GM23338 (cell line): Measurements from ENCODE around the gene MRGPRG.

Experiments used
- CREB1 ChIP-seq: fragments of 250-450 bp; sonication (Bioruptor Pico); IDR thresholded peaks from 2 replicates; pipeline ENCODE4 v1.5.0; 2020; ENCODE audit warnings: low read depth, mild to moderate bottlenecking, moderate library complexity
- EZH2 ChIP-seq: fragments of 200-600 bp; sonication (generic); IDR thresholded peaks from one replicate; pipeline ENCODE4 v1.8.0; 2017; ENCODE audit warnings: antibody characterized with exemption, mild to moderate bottlenecking, low read depth; ENCODE audit not compliant: unreplicated experiment
- EZH2phosphoT487 ChIP-seq: fragments of 200-600 bp; sonication (generic); IDR thresholded peaks from one replicate; pipeline ENCODE4 v1.8.1; 2018; ENCODE audit warnings: antibody characterized with exemption; ENCODE audit not compliant: unreplicated experiment
- POLR2AphosphoS5 ChIP-seq: IDR thresholded peaks from 2 replicates; pipeline ENCODE4 v1.6.1; 2016; ENCODE audit warnings: antibody characterized with exemption, low read depth
- STAT1 ChIP-seq: IDR thresholded peaks from one replicate; pipeline ENCODE4 v1.6.1; 2016; ENCODE audit warnings: antibody characterized with exemption; ENCODE audit not compliant: unreplicated experiment
- TF ChIP-seq, protein P1 (sequence below), 2 experiments: fragments of 200-600 bp in 1 of 2; sonication (generic) in 1 of 2; conservative IDR thresholded peaks; 2 replicates each; pipeline versions ENCODE4 v1.5.1 to v1.6.1; 2016 to 2017; ENCODE audit warnings: antibody characterized with exemption in 2 of 2, low read depth in 2 of 2, mild to moderate bottlenecking in 2 of 2, moderate library complexity in 1 of 2
- TF ChIP-seq, protein P2 (sequence below): IDR thresholded peaks from one replicate; pipeline ENCODE4 v1.6.1; 2018; ENCODE audit warnings: antibody characterized with exemption; ENCODE audit not compliant: unreplicated experiment

DNA sequence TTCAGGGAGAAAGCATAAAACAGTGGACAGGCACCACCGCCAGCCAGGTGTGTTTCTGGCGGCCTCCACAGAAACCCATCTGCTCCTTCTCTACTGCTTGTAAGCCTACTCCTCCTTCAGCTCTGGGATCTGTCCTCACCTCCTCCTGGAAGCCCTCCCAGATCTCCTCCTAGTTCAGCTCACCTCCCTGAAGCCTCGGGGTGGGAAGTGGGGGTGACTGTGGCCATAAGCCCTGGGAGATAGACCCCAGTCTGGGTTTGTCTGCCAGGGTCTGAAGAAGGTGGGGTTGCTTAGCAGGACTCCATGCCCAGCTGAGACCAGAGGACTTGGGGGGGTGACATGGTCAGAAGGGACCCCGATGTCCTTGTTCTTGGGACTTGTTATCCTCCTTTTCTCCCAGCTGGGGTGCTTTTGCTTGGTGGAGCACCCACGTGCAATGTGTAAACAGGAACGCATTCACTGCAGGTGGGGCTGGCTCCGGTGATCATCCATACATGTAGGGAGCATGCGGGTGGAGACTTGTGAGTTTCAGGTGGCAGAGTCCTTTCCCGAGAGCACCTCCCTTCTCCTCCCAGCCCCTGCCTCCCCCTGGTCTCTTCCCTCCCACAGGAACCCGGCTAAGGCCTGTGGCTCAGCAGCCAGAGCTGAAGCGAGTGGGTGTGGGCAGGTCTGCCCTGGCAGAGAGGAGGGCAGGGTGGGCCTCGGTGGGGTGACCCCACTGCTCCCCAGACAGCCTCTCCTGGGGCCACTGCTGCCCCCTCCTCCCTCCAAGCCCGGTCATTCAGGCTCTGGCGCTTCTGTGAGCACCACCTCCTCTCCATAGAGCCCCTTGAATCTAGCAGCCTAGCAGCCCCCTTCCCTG lies 25.9 kb downstream of the MRGPRG start:
- TF ChIP-seq, protein P1, sequence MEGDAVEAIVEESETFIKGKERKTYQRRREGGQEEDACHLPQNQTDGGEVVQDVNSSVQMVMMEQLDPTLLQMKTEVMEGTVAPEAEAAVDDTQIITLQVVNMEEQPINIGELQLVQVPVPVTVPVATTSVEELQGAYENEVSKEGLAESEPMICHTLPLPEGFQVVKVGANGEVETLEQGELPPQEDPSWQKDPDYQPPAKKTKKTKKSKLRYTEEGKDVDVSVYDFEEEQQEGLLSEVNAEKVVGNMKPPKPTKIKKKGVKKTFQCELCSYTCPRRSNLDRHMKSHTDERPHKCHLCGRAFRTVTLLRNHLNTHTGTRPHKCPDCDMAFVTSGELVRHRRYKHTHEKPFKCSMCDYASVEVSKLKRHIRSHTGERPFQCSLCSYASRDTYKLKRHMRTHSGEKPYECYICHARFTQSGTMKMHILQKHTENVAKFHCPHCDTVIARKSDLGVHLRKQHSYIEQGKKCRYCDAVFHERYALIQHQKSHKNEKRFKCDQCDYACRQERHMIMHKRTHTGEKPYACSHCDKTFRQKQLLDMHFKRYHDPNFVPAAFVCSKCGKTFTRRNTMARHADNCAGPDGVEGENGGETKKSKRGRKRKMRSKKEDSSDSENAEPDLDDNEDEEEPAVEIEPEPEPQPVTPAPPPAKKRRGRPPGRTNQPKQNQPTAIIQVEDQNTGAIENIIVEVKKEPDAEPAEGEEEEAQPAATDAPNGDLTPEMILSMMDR (conservative IDR thresholded peaks at IDR 0.05; ENCODE audit: low read depth in 2 of 2), result no peak
- TF ChIP-seq CREB1 (no peak), POLR2AphosphoS5 (no peak), EZH2phosphoT487 (no peak), STAT1 (no peak), EZH2 (no peak)
- TF ChIP-seq, protein P2, sequence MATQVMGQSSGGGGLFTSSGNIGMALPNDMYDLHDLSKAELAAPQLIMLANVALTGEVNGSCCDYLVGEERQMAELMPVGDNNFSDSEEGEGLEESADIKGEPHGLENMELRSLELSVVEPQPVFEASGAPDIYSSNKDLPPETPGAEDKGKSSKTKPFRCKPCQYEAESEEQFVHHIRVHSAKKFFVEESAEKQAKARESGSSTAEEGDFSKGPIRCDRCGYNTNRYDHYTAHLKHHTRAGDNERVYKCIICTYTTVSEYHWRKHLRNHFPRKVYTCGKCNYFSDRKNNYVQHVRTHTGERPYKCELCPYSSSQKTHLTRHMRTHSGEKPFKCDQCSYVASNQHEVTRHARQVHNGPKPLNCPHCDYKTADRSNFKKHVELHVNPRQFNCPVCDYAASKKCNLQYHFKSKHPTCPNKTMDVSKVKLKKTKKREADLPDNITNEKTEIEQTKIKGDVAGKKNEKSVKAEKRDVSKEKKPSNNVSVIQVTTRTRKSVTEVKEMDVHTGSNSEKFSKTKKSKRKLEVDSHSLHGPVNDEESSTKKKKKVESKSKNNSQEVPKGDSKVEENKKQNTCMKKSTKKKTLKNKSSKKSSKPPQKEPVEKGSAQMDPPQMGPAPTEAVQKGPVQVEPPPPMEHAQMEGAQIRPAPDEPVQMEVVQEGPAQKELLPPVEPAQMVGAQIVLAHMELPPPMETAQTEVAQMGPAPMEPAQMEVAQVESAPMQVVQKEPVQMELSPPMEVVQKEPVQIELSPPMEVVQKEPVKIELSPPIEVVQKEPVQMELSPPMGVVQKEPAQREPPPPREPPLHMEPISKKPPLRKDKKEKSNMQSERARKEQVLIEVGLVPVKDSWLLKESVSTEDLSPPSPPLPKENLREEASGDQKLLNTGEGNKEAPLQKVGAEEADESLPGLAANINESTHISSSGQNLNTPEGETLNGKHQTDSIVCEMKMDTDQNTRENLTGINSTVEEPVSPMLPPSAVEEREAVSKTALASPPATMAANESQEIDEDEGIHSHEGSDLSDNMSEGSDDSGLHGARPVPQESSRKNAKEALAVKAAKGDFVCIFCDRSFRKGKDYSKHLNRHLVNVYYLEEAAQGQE, result no peak
